ENCODE data around the gene TNFAIP3.
"Not testable (repeated sequence)": the region's sequence is repeated elsewhere in the genome, so short reads cannot be mapped to it uniquely, and the experiment has no call there.

Gene TNFAIP3

GRCh38 chr6:137834508-137834907, 32.6 kb upstream of the TNFAIP3 start (continued):
- TF ChIP-seq, protein P1, sequence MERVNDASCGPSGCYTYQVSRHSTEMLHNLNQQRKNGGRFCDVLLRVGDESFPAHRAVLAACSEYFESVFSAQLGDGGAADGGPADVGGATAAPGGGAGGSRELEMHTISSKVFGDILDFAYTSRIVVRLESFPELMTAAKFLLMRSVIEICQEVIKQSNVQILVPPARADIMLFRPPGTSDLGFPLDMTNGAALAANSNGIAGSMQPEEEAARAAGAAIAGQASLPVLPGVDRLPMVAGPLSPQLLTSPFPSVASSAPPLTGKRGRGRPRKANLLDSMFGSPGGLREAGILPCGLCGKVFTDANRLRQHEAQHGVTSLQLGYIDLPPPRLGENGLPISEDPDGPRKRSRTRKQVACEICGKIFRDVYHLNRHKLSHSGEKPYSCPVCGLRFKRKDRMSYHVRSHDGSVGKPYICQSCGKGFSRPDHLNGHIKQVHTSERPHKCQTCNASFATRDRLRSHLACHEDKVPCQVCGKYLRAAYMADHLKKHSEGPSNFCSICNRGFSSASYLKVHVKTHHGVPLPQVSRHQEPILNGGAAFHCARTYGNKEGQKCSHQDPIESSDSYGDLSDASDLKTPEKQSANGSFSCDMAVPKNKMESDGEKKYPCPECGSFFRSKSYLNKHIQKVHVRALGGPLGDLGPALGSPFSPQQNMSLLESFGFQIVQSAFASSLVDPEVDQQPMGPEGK (CRISPR knock-in tag; IDR thresholded peaks at IDR 0.05; ENCODE audit: borderline replicate concordance): no peak
- TF ChIP-seq ESRRG (CRISPR knock-in tag; IDR thresholded peaks at IDR 0.05) (no peak), CSDC2 (CRISPR knock-in tag; IDR thresholded peaks at IDR 0.05) (no peak), OSR1 (CRISPR knock-in tag; IDR thresholded peaks at IDR 0.05) (no peak)
- TF ChIP-seq, protein P2, sequence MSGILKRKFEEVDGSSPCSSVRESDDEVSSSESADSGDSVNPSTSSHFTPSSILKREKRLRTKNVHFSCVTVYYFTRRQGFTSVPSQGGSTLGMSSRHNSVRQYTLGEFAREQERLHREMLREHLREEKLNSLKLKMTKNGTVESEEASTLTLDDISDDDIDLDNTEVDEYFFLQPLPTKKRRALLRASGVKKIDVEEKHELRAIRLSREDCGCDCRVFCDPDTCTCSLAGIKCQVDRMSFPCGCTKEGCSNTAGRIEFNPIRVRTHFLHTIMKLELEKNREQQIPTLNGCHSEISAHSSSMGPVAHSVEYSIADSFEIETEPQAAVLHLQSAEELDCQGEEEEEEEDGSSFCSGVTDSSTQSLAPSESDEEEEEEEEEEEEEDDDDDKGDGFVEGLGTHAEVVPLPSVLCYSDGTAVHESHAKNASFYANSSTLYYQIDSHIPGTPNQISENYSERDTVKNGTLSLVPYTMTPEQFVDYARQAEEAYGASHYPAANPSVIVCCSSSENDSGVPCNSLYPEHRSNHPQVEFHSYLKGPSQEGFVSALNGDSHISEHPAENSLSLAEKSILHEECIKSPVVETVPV (CRISPR knock-in tag; IDR thresholded peaks at IDR 0.05): no peak

- TF ChIP-seq TCF4 (CRISPR knock-in tag; IDR thresholded peaks at IDR 0.05; ENCODE audit: borderline replicate concordance) (no peak), ISL1 (CRISPR knock-in tag; IDR thresholded peaks at IDR 0.05) (no peak), ZNF70 (CRISPR knock-in tag; IDR thresholded peaks at IDR 0.05) (no peak), ZNF8 (CRISPR knock-in tag; IDR thresholded peaks at IDR 0.05) (no peak), BACH2 (CRISPR knock-in tag; IDR thresholded peaks at IDR 0.05; ENCODE audit: borderline replicate concordance) (no peak), ZFP3 (CRISPR knock-in tag; IDR thresholded peaks at IDR 0.05) (no peak)
- ATAC-seq: no peak
Measured at GRCh38 chr6:137836788-137837187, 30.3 kb upstream of the TNFAIP3 start.

- not testable (repeated sequence) for ATAC-seq
Measured at GRCh38 chr6:137838090-137838489, 29.0 kb upstream of the TNFAIP3 start.

DNA sequence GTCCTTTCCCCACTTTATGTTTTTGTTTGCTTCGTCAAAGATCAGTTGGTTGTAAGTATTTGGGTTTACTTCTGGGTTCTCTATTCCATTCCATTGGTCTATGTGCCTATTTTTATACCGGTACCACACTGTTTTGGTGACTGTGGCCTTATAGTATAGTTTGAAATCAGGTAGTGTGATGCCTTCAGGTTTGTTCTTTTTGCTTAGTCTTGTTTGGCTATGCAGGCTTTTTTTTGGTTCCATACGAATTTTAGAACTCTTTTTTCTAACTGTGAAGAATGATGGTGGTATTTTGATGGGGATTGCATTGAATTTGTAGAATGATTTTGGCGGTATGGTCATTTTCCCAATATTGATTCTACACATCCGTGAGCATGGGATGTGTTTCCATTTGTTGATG, 28.5 kb upstream of the TNFAIP3 start:
- ATAC-seq: not testable (repeated sequence)

- no peak for TF ChIP-seq SNAI2 (CRISPR knock-in tag; IDR thresholded peaks at IDR 0.05)
- TF ChIP-seq ZC3H10 (CRISPR knock-in tag; IDR thresholded peaks at IDR 0.05): no peak
- no peak for TF ChIP-seq ZFP30 (CRISPR knock-in tag; IDR thresholded peaks at IDR 0.05)
- TF ChIP-seq TOX (CRISPR knock-in tag; IDR thresholded peaks at IDR 0.05; ENCODE audit: borderline replicate concordance): no peak
- no peak for TF ChIP-seq ZFP3 (CRISPR knock-in tag; IDR thresholded peaks at IDR 0.05)
- TF ChIP-seq, protein P3, sequence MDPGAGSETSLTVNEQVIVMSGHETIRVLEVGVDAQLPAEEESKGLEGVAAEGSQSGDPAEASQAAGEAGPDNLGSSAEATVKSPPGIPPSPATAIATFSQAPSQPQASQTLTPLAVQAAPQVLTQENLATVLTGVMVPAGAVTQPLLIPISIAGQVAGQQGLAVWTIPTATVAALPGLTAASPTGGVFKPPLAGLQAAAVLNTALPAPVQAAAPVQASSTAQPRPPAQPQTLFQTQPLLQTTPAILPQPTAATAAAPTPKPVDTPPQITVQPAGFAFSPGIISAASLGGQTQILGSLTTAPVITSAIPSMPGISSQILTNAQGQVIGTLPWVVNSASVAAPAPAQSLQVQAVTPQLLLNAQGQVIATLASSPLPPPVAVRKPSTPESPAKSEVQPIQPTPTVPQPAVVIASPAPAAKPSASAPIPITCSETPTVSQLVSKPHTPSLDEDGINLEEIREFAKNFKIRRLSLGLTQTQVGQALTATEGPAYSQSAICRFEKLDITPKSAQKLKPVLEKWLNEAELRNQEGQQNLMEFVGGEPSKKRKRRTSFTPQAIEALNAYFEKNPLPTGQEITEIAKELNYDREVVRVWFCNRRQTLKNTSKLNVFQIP (CRISPR knock-in tag; IDR thresholded peaks at IDR 0.05; ENCODE audit: borderline replicate concordance, low read depth): no peak
- TF ChIP-seq CREB5 (CRISPR knock-in tag; IDR thresholded peaks at IDR 0.05; ENCODE audit: low read depth): no peak
- TF ChIP-seq OSR1 (CRISPR knock-in tag; IDR thresholded peaks at IDR 0.05): no peak
- TF ChIP-seq ZNF8 (CRISPR knock-in tag; IDR thresholded peaks at IDR 0.05): no peak
- TF ChIP-seq ZNF565 (CRISPR knock-in tag; conservative IDR thresholded peaks at IDR 0.05; ENCODE audit: low read depth): no peak
- TF ChIP-seq, protein P2 (CRISPR knock-in tag; IDR thresholded peaks at IDR 0.05): no peak
- no peak for TF ChIP-seq PPARA (CRISPR knock-in tag; IDR thresholded peaks at IDR 0.05; ENCODE audit: borderline replicate concordance)
- TF ChIP-seq ZNF70 (CRISPR knock-in tag; IDR thresholded peaks at IDR 0.05): no peak
- TF ChIP-seq CSDC2 (CRISPR knock-in tag; IDR thresholded peaks at IDR 0.05): no peak
- no peak for TF ChIP-seq BACH2 (CRISPR knock-in tag; IDR thresholded peaks at IDR 0.05; ENCODE audit: borderline replicate concordance)
- TF ChIP-seq, protein P1 (CRISPR knock-in tag; IDR thresholded peaks at IDR 0.05; ENCODE audit: borderline replicate concordance): no peak
- TF ChIP-seq RARB (CRISPR knock-in tag; IDR thresholded peaks at IDR 0.05): no peak
- no peak for ATAC-seq
Measured at GRCh38 chr6:137839076-137839475, 28.0 kb upstream of the TNFAIP3 start.

Measured in SK-N-SH treated with all-trans-retinoic acid at 6 μM for 48 hours (cell line).